ES-I3 (cell line): ENCODE results near the gene SYNE2.

Experiments used
- H3K36me3 ChIP-seq: 2 replicates; pipeline ENCODE4 v1.6.1; 2013; ENCODE audit warnings: mild to moderate bottlenecking, low read length, control low read depth, moderate library complexity; ENCODE audit not compliant: insufficient read depth
- H3K4me1 ChIP-seq: 2 replicates; pipeline ENCODE4 v1.6.1; 2013; ENCODE audit warnings: mild to moderate bottlenecking, control low read depth, low read length; ENCODE audit not compliant: insufficient read depth
- H3K9ac ChIP-seq: 2 replicates; pipeline ENCODE4 v1.6.1; 2013; ENCODE audit warnings: low read depth, mild to moderate bottlenecking, low read length, moderate library complexity
- H3K9me3 ChIP-seq: 2 replicates; pipeline ENCODE4 v1.6.1; 2013; ENCODE audit warnings: mild to moderate bottlenecking, low read length, moderate library complexity; ENCODE audit not compliant: control insufficient read depth, insufficient read depth

SYNE2 gene

GRCh38 chr14:64234877-64235651 is 382.3 kb downstream of the SYNE2 start:
- H3K9ac ChIP-seq = no peak overlapping the region
- H3K9me3 ChIP-seq = no peaks in the 10 kb centered on the region
- no peaks in the 10 kb centered on the region for H3K4me1 ChIP-seq
- H3K36me3 ChIP-seq = no peaks in the 10 kb centered on the region

DNA sequence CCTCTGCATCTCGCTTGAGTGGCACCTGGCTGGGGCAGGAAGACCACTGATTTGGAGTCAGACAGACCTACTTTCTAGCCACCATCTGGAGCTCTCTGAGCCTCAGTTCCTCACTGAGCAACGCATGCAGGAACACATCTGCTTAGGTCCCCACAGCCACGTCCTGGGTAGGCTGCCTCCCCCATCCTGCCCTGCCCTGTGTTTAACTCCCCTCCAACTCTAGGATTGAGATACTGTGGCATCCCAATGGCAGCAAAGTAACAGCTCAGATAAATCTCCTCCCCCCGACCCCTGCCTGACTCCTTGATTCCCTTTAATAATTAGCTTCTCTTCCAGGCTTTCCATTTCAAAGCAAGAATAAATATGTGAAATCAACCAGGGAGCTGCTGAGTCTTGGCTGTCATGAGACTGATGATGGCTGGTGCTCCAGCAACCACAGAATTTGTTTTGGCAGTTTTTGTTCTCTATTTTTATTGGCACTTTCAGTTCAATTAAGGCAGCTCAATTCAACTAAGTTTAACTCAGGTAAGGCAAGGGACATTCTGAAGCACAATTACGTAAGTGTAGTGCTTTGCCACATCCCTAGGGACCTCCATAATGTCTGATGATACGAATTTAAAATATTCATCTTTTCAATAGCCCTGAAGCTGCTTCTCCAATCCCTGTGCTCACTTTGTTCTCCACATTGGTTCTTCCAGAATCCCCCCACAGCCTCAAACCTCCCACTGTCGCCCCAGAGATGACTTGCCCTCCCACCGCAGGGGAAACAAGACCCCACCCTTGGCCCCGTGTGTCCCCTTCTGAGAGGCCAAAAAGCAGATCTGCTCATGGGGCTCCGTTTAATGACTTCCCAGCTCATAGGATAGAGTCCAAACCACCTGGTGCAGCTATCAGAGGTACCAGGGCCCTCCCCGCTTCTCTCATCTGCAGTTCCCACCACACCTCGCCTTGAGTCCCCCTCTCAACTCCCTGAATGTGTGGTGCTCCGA is 383.1 kb downstream of the SYNE2 start:
- Histone ChIP-seq H3K4me1 (no peaks in the 10 kb centered on the region), H3K36me3 (no peaks in the 10 kb centered on the region), H3K9ac (no peak overlapping the region), H3K9me3 (no peaks in the 10 kb centered on the region)

- no peak overlapping the region for H3K9ac ChIP-seq
- H3K4me1 ChIP-seq = no peaks in the 10 kb centered on the region
- no peaks in the 10 kb centered on the region for H3K9me3 ChIP-seq
- H3K36me3 ChIP-seq = no peaks in the 10 kb centered on the region
Measured at GRCh38 chr14:64238049-64238448, 385.2 kb downstream of the SYNE2 start.

DNA sequence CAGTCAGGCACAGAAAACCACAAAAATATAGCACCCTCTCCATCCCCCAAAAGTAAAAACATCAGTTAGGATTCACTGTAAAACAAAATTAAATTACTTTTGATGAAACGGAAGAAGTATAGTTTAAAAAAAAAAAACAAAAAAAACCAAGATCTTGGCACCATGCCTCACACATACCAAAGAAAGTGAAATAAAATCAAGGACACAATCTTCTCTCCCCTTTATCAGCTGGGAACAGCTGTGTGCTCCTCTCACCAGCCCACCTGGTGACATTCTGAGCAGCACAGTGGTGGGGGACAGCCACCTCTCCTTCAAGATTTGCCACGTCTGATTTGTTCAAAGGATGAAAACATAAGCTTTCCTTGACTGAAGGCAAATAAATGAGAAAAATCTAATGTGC is 385.8 kb downstream of the SYNE2 start:
- Histone ChIP-seq H3K36me3 (no peaks in the 10 kb centered on the region), H3K9ac (no peak overlapping the region), H3K4me1 (no peaks in the 10 kb centered on the region), H3K9me3 (no peaks in the 10 kb centered on the region)

GRCh38 chr14:64244279-64244678 is 391.5 kb downstream of the SYNE2 start:
- Histone ChIP-seq H3K9me3 (no peaks in the 10 kb centered on the region), H3K36me3 (no peaks in the 10 kb centered on the region), H3K9ac (no peak overlapping the region), H3K4me1 (no peaks in the 10 kb centered on the region)

DNA sequence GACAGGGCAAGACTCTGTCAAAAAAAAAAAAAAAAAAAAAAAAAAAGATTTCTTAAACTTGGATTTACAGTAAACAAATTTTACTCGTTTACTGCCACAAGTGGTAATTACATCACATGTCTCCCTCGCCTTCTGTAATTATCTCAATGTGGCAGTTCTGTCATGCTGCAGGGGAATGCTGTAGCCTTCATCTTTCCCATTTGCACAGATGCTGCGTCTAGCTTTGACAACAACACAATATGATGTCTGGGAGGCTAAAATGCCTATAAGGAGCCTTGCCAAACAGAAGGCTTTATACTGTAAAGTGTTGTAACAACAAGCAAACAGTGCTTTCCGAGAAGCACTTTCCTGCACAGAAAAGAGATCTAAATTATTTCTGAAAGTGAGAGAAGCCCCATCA is 392.7 kb downstream of the SYNE2 start:
- Histone ChIP-seq H3K36me3 (no peaks in the 10 kb centered on the region), H3K9ac (no peak overlapping the region), H3K9me3 (no peaks in the 10 kb centered on the region), H3K4me1 (no peaks in the 10 kb centered on the region)

DNA sequence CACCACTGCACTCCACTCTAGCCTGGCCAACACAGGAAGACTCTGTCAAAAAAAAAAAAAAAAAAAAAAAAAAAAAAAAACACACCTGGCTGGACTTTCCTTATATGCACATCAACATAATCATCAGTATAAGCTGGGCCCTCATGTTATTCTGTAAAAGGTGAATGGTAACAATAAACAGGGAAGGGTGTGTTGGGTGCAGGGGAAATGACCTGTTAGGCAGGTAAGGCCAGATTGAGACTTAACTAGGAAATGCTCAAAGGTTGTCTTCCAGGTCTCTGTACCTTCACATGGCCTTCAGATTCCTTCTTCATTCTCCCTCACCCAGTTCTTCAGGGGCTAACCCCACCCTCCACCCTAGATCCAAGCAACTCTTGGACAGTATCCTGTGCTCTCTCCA is 393.9 kb downstream of the SYNE2 start:
- Histone ChIP-seq H3K36me3 (no peaks in the 10 kb centered on the region), H3K9me3 (no peaks in the 10 kb centered on the region), H3K4me1 (no peaks in the 10 kb centered on the region), H3K9ac (no peak overlapping the region)

DNA sequence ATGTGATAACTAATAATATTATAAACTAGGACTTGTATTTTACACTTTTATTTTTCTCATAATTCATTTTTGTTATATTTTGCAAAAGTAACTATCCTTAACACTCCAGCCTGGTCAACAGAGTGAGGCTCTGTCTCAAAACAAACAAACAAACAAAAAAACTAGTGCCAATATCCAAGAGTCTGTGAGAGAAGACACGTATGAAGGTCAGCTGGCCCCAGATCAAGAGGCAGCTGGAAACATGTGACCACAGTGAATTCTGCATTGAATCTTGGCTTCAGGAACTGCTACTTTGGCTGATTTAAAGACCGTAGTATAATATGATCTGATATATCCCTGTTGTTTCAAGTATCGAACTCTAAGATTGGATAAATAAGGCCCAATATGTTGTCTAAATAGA is 394.4 kb downstream of the SYNE2 start:
- H3K36me3 ChIP-seq = no peaks in the 10 kb centered on the region
- H3K9me3 ChIP-seq = no peaks in the 10 kb centered on the region
- no peaks in the 10 kb centered on the region for H3K4me1 ChIP-seq
- H3K9ac ChIP-seq = no peak overlapping the region

DNA sequence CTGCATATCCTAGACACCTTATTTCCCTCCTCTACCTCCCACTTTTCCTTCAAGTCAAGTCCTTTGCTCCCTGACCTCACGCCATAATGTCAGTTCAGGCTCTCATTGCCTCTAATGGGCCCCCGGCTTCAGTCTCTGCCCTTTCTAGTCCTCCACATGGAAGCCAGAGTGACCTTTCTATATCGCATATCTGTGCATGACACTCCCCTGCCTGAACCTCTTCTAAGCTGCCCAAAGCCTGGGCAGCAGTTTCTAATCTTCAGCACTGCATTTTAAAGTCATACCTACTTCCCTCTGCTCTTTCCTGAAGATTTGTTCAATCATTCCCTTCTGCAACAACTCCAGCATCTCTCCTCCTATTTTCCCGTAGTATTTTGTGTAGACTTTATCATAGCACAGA is 395.9 kb downstream of the SYNE2 start:
- Histone ChIP-seq H3K9ac (no peak overlapping the region), H3K9me3 (no peaks in the 10 kb centered on the region), H3K4me1 (no peaks in the 10 kb centered on the region), H3K36me3 (no peaks in the 10 kb centered on the region)

- H3K4me1 ChIP-seq = no peaks in the 10 kb centered on the region
- no peaks in the 10 kb centered on the region for H3K36me3 ChIP-seq
- H3K9me3 ChIP-seq = no peaks in the 10 kb centered on the region
- no peak overlapping the region for H3K9ac ChIP-seq
Measured at GRCh38 chr14:64249363-64249762, 396.6 kb downstream of the SYNE2 start.

DNA sequence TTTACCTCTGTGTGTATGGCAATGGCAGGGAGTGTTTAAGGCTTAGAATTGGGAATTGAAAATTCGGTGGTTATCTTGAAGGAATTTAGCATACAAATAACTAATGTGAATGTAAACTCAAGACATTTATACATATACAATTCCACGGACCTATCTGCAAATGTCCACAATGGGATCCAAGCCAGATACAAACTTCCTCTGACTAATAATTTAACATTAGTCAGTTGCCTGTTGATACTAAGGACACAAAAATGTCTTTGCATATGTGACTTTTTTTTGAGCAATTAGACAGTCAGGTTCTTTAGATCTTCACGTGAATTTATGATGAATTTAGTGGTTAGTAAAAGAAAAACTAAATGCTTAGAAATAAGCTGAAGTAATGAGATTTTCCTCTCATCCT is 400.9 kb downstream of the SYNE2 start:
- Histone ChIP-seq H3K4me1 (0 out of 2 replicates have a peak, but pooled peaks cover 3% of the 10 kb centered on the region), H3K36me3 (no peaks in the 10 kb centered on the region), H3K9me3 (no peaks in the 10 kb centered on the region), H3K9ac (no peak overlapping the region)

- H3K36me3 ChIP-seq = no peaks in the 10 kb centered on the region
- H3K9me3 ChIP-seq = no peaks in the 10 kb centered on the region
- 0 out of 2 replicates have a peak, but pooled peaks cover 3% of the 10 kb centered on the region for H3K4me1 ChIP-seq
- H3K9ac ChIP-seq = no peak overlapping the region
Measured at GRCh38 chr14:64255756-64256155, 403.0 kb downstream of the SYNE2 start.

- Histone ChIP-seq H3K36me3 (no peaks in the 10 kb centered on the region), H3K9me3 (no peaks in the 10 kb centered on the region), H3K9ac (no peak overlapping the region), H3K4me1 (0 out of 2 replicates have a peak, but pooled peaks cover 3% of the 10 kb centered on the region)
Measured at GRCh38 chr14:64260418-64260817, 407.6 kb downstream of the SYNE2 start.

DNA sequence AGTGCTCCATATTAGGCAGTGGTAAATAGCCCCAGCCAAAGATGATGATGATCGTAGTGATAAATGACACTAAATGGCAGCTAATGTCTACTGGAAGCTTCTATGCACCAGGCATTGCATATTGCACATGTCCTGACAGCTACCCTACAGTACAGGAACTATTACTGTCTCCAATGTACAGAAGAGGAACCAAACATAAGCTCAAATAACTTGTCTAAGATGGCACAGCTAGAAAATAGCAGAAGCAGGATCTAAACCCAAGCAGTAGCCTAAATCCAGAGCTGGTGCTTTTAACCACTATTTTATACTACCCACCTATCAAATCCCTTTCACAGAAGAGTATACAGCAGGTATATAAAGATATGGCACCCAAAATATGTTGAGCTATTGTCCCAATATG is 412.4 kb downstream of the SYNE2 start:
- no peak overlapping the region for H3K9ac ChIP-seq
- H3K9me3 ChIP-seq = no peaks in the 10 kb centered on the region
- no peaks in the 10 kb centered on the region for H3K36me3 ChIP-seq
- H3K4me1 ChIP-seq = no peaks in the 10 kb centered on the region

GRCh38 chr14:64266239-64266638 is 413.4 kb downstream of the SYNE2 start:
- no peaks in the 10 kb centered on the region for H3K4me1 ChIP-seq
- H3K36me3 ChIP-seq = no peaks in the 10 kb centered on the region
- H3K9me3 ChIP-seq = no peaks in the 10 kb centered on the region
- H3K9ac ChIP-seq = no peak overlapping the region
